ENCODE results near the gene SLC13A4.

- TF ChIP-seq, protein P1, sequence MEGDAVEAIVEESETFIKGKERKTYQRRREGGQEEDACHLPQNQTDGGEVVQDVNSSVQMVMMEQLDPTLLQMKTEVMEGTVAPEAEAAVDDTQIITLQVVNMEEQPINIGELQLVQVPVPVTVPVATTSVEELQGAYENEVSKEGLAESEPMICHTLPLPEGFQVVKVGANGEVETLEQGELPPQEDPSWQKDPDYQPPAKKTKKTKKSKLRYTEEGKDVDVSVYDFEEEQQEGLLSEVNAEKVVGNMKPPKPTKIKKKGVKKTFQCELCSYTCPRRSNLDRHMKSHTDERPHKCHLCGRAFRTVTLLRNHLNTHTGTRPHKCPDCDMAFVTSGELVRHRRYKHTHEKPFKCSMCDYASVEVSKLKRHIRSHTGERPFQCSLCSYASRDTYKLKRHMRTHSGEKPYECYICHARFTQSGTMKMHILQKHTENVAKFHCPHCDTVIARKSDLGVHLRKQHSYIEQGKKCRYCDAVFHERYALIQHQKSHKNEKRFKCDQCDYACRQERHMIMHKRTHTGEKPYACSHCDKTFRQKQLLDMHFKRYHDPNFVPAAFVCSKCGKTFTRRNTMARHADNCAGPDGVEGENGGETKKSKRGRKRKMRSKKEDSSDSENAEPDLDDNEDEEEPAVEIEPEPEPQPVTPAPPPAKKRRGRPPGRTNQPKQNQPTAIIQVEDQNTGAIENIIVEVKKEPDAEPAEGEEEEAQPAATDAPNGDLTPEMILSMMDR (conservative IDR thresholded peaks at IDR 0.05 in 1 of 2, IDR thresholded peaks at IDR 0.05 in 1 of 2; ENCODE audit: extremely low read depth in 1 of 2, insufficient read depth in 1 of 2, low read depth in 1 of 2, low read length in 2 of 2) = peak; percentile 33 to 62
- no peak for TF ChIP-seq EZH2 (IDR thresholded peaks at IDR 0.05; ENCODE audit: borderline replicate concordance, low read length)
Observed at GRCh38 chr7:135710417-135711138, 17.4 kb downstream of the SLC13A4 start.
